Karpas-422 (cell line): ENCODE measurements around the gene PAIP1. TPM values are rescaled to one million over a fixed set of nuclear protein-coding genes. Genes with fewer than 3 reads are reported as not detected.
"Not testable (repeated sequence)": the region's sequence is repeated elsewhere in the genome, so short reads cannot be mapped to it uniquely, and the experiment has no call there.

Experiments
- DNase-seq: peaks from one replicate; pipeline ENCODE4 v3.0.0-alpha.2; 2015
- H2AFZ ChIP-seq: fragments of 200-600 bp; sonication (generic); 2 replicates; pipeline ENCODE4 v1.6.1; 2014; ENCODE audit warnings: antibody characterized with exemption, low read length, mixed read lengths
- H3K27ac ChIP-seq: fragments of 200-600 bp; sonication (generic); 2 replicates; pipeline ENCODE4 v1.5.1; 2014; ENCODE audit warnings: mild to moderate bottlenecking, low read length, moderate library complexity
- H3K27me3 ChIP-seq: fragments of 200-600 bp; sonication (generic); 2 replicates; pipeline ENCODE4 v1.6.1; 2014; ENCODE audit warnings: low read length, mixed read lengths
- H3K36me3 ChIP-seq: fragments of 200-600 bp; sonication (generic); 2 replicates; pipeline ENCODE4 v1.6.1; 2014; ENCODE audit warnings: low read length, mixed read lengths; ENCODE audit not compliant: insufficient read depth
- H3K4me1 ChIP-seq: fragments of 200-600 bp; sonication (generic); 2 replicates; pipeline ENCODE4 v1.6.1; 2014; ENCODE audit warnings: mild to moderate bottlenecking, low read length, mixed read lengths
- H3K4me2 ChIP-seq: fragments of 200-600 bp; sonication (generic); 2 replicates; pipeline ENCODE4 v1.6.1; 2014; ENCODE audit warnings: low read length, low read depth, mild to moderate bottlenecking; ENCODE audit not compliant: poor library complexity, severe bottlenecking
- H3K4me3 ChIP-seq: fragments of 200-600 bp; sonication (generic); 2 replicates; pipeline ENCODE4 v1.5.1; 2014; ENCODE audit warnings: mild to moderate bottlenecking, antibody characterized with exemption, low read length, mixed read lengths
- H3K79me2 ChIP-seq: fragments of 200-600 bp; sonication (generic); 2 replicates; pipeline ENCODE4 v1.6.1; 2014; ENCODE audit warnings: mild to moderate bottlenecking, low read length, mixed read lengths
- H3K9ac ChIP-seq: fragments of 200-600 bp; sonication (generic); 2 replicates; pipeline ENCODE4 v1.6.0; 2014; ENCODE audit warnings: low read length
- H3K9me2 ChIP-seq: fragments of 200-600 bp; sonication (generic), shearing (Covaris generic); replicated peaks from 2 replicates; pipeline ENCODE4 v1.6.0; 2014; ENCODE audit warnings: mild to moderate bottlenecking, low read length, moderate library complexity; ENCODE audit not compliant: insufficient read depth
- H3K9me3 ChIP-seq: fragments of 300-700, 200-600 bp; sonication (generic); 2 replicates; pipeline ENCODE4 v1.6.1; 2014; ENCODE audit warnings: low read length, mixed read lengths
- H4K20me1 ChIP-seq: fragments of 200-600 bp; sonication (generic); 2 replicates; pipeline ENCODE4 v1.6.1; 2014; ENCODE audit warnings: mild to moderate bottlenecking, antibody characterized with exemption, low read length, low read depth; ENCODE audit not compliant: insufficient read depth
- total RNA-seq: library from RNA; depleted of rRNA; stranded (reverse); fragments of >200 nt; shearing (Covaris generic); gene quantifications from 2 replicates; pipeline ENCODE4 v1.2.3, GENCODE V29; 2014; ENCODE audit warnings: low replicate concordance; rRNA removed

Gene PAIP1
- 98.5 and 128 TPM in 2 replicates for total RNA-seq

GRCh38 chr5:43556857-43557542, at the start of gene PAIP1:
Gene PAIP1, minus strand, starts transcription at chr5:43557077. Its CDS starts 231 bp downstream, at chr5:43556846.
- H3K27me3 ChIP-seq, result no peaks in the 10 kb centered on the region
- peaks cover 44% of the 10 kb centered on the region for H3K79me2 ChIP-seq
- no peaks in the 10 kb centered on the region for H3K9me3 ChIP-seq
- H3K27ac ChIP-seq, result peak within 1 kb of the TSS; percentile 67
- peak within 1 kb of the TSS; percentile 79 for H3K4me2 ChIP-seq
- H2AFZ ChIP-seq, result peak within 1 kb of the TSS; percentile 61; the same call in 1 of the 2 replicates
- DNase-seq, result peak; percentile 95
- peaks cover 75% of the 10 kb centered on the region for H3K4me1 ChIP-seq
- H4K20me1 ChIP-seq, result no peaks in the 10 kb centered on the region
- peaks cover 27% of the 10 kb centered on the region; the same call in 1 of the 2 replicates for H3K36me3 ChIP-seq
- no peaks in the 10 kb centered on the region for H3K9me2 ChIP-seq
- H3K9ac ChIP-seq, result peak within 1 kb of the TSS; percentile 88
- H3K4me3 ChIP-seq, result peak within 1 kb of the TSS; percentile 94

- H3K9me3 ChIP-seq, result no peaks in the 10 kb centered on the region
- peaks cover 93% of the 10 kb centered on the region for H3K79me2 ChIP-seq
- H3K27ac ChIP-seq, result no peak overlapping the region
- H3K27me3 ChIP-seq, result no peaks in the 10 kb centered on the region
- no peaks in the 10 kb centered on the region for H3K9me2 ChIP-seq
- no peaks in the 10 kb centered on the region for H4K20me1 ChIP-seq
- H2AFZ ChIP-seq, result no peak overlapping the region
- H3K4me1 ChIP-seq, result peaks cover 18% of the 10 kb centered on the region
- H3K4me2 ChIP-seq, result no peak overlapping the region
- DNase-seq, result no peak
- no peak overlapping the region for H3K4me3 ChIP-seq
- peaks cover 25% of the 10 kb centered on the region for H3K36me3 ChIP-seq
- H3K9ac ChIP-seq, result no peak overlapping the region
Measured at GRCh38 chr5:43606351-43606750, 49.5 kb upstream of the PAIP1 start.

- no peaks in the 10 kb centered on the region for H3K9me3 ChIP-seq
- peaks cover 34% of the 10 kb centered on the region for H3K4me1 ChIP-seq
- H2AFZ ChIP-seq, result no peak overlapping the region
- H3K27ac ChIP-seq, result peak overlapping the region; percentile 86; the same call in 1 of the 2 replicates
- no peak for DNase-seq
- H3K36me3 ChIP-seq, result peaks cover 15% of the 10 kb centered on the region; the same call in 1 of the 2 replicates
- peak overlapping the region; percentile 88; the same call in 1 of the 2 replicates for H3K4me3 ChIP-seq
- H3K27me3 ChIP-seq, result no peaks in the 10 kb centered on the region
- peak overlapping the region; percentile 90 for H3K9ac ChIP-seq
- H3K4me2 ChIP-seq, result peak overlapping the region; percentile 80
- H3K79me2 ChIP-seq, result peaks cover 94% of the 10 kb centered on the region
- H4K20me1 ChIP-seq, result no peaks in the 10 kb centered on the region
- H3K9me2 ChIP-seq, result no peaks in the 10 kb centered on the region
Measured at GRCh38 chr5:43604699-43605098, 47.8 kb upstream of the PAIP1 start.

GRCh38 chr5:43603344-43604217, 46.7 kb upstream of the PAIP1 start:
- Histone ChIP-seq H3K79me2 (peaks cover 94% of the 10 kb centered on the region), H3K9me2 (no peaks in the 10 kb centered on the region), H3K4me2 (peak overlapping the region; percentile 80), H3K27ac (peak overlapping the region; percentile 86), H3K36me3 (peaks cover 5% of the 10 kb centered on the region; the same call in 1 of the 2 replicates), H3K4me3 (peak overlapping the region; percentile 88), H3K27me3 (no peaks in the 10 kb centered on the region), H2AFZ (peak overlapping the region; percentile 35; the same call in 1 of the 2 replicates), H3K9ac (peak overlapping the region; percentile 90), H3K9me3 (no peaks in the 10 kb centered on the region), H4K20me1 (no peaks in the 10 kb centered on the region), H3K4me1 (peaks cover 35% of the 10 kb centered on the region)
- DNase-seq, result peak; percentile 90

- peak within 1 kb of the TSS; percentile 80 for H3K4me2 ChIP-seq
- peaks cover 96% of the 10 kb centered on the region for H3K79me2 ChIP-seq
- peak within 1 kb of the TSS; percentile 90 for H3K9ac ChIP-seq
- H3K9me3 ChIP-seq, result no peaks in the 10 kb centered on the region
- peak within 1 kb of the TSS; percentile 86 for H3K27ac ChIP-seq
- no peaks in the 10 kb centered on the region for H3K9me2 ChIP-seq
- peaks cover 5% of the 10 kb centered on the region; the same call in 1 of the 2 replicates for H3K36me3 ChIP-seq
- peak; percentile 92 for DNase-seq
- peaks cover 35% of the 10 kb centered on the region for H3K4me1 ChIP-seq
- no peaks in the 10 kb centered on the region for H3K27me3 ChIP-seq
- H2AFZ ChIP-seq, result peak within 1 kb of the TSS; percentile 62
- no peaks in the 10 kb centered on the region for H4K20me1 ChIP-seq
- peak within 1 kb of the TSS; percentile 88 for H3K4me3 ChIP-seq
Measured at GRCh38 chr5:43602461-43603343, 45.8 kb upstream of the PAIP1 start, which contains the start of gene NNT. Gene NNT, plus strand, starts transcription at chr5:43603180. Its CDS starts 6,016 bp downstream, at chr5:43609196.

GRCh38 chr5:43601454-43602260, 44.8 kb upstream of the PAIP1 start:
- Histone ChIP-seq H3K79me2 (peaks cover 91% of the 10 kb centered on the region), H3K9me3 (no peaks in the 10 kb centered on the region), H3K4me1 (peaks cover 35% of the 10 kb centered on the region), H4K20me1 (no peaks in the 10 kb centered on the region), H3K4me2 (peak overlapping the region; percentile 80), H3K4me3 (peak overlapping the region; percentile 88), H3K9ac (peak overlapping the region; percentile 90), H3K27me3 (no peaks in the 10 kb centered on the region), H2AFZ (peak overlapping the region; percentile 62), H3K36me3 (peaks cover 4% of the 10 kb centered on the region; the same call in 1 of the 2 replicates), H3K27ac (peak overlapping the region; percentile 86), H3K9me2 (no peaks in the 10 kb centered on the region)
- DNase-seq, result peak; percentile 81

GRCh38 chr5:43598927-43599326, 42.0 kb upstream of the PAIP1 start:
- H4K20me1 ChIP-seq, H3K27me3 ChIP-seq, H2AFZ ChIP-seq, H3K4me3 ChIP-seq, H3K4me2 ChIP-seq, H3K9me3 ChIP-seq, H3K9ac ChIP-seq, DNase-seq, H3K36me3 ChIP-seq, H3K9me2 ChIP-seq, H3K27ac ChIP-seq: not testable (repeated sequence)
- Histone ChIP-seq H3K4me1 (peaks cover 25% of the 10 kb centered on the region), H3K79me2 (peaks cover 85% of the 10 kb centered on the region)
